Right atrium auricular region (tissue), 2 donors: ENCODE data around the gene CRY2. TPM values are rescaled to one million over a fixed set of nuclear protein-coding genes. Genes with fewer than 3 reads are reported as not detected.
"Not testable (repeated sequence)": the region's sequence is repeated elsewhere in the genome, so short reads cannot be mapped to it uniquely, and the experiment has no call there.

Experiments
- DNase-seq: peaks from one replicate; pipeline ENCODE4 v3.0.0-alpha.2; 2019; ENCODE audit warnings: low spot score
- H3K27ac ChIP-seq, 2 donors: fragments of 200-600 bp; sonication (generic); 1 replicate in 1 of 2; 2 replicates in 1 of 2; pipeline ENCODE4 v1.5.1; 2016 to 2019
- H3K27me3 ChIP-seq, 2 donors: fragments of 200-600 bp; sonication (generic); one replicate each; pipeline versions ENCODE4 v1.5.1 to v1.6.0; 2017 to 2019
- H3K36me3 ChIP-seq: fragments of 200-600 bp; sonication (generic); one replicate; pipeline ENCODE4 v1.5.1; 2016
- H3K4me1 ChIP-seq, 2 donors: fragments of 200-600 bp; sonication (generic); one replicate each; pipeline versions ENCODE4 v1.5.1 to v1.6.0; 2017 to 2019
- H3K4me3 ChIP-seq, 2 donors: fragments of 200-600 bp; sonication (generic); 1 replicate in 1 of 2; 2 replicates in 1 of 2; pipeline ENCODE4 v1.5.1; 2017 to 2019; ENCODE audit warnings: mild to moderate bottlenecking in 1 of 2, moderate library complexity in 1 of 2
- H3K9me3 ChIP-seq, 2 donors: fragments of 200-600 bp; sonication (generic); one replicate each; pipeline ENCODE4 v1.5.1; 2019
- total RNA-seq, 2 donors: library from RNA; depleted of rRNA; stranded (reverse); fragments of >200 nt; gene quantifications; one replicate each; pipeline ENCODE4 v1.1.0, GENCODE V29; 2016
- TF ChIP-seq, protein P1 (sequence below), 2 donors: fragments of 200-600 bp; sonication (generic); IDR thresholded peaks; one replicate each; pipeline ENCODE4 v1.5.1; 2019; ENCODE audit warnings: antibody characterized with exemption in 2 of 2

The CRY2 gene
- total RNA-seq, 2 donors from 2014 or later, result 43.0 to 62.9 TPM

DNA sequence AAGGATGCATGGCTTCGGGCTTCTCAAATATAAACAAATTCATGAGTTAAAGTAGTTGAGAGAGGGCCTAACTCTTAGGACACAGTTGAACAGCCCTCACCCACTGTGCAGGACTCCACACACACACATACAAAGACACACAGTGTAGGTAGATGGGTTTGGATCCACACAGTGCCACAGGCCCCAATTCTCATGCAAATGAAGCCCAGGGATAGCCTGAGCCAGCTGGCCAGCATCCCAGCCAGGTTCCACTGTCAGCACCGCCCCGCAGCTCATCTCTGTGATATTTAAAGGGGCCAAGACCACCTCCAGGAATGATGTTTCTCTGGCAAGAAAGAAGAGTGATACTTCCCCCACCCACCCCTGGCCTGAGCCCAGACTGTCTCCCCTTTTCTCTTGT, 30.7 kb upstream of the CRY2 start:
- Histone ChIP-seq H3K9me3 (no peaks in the 10 kb centered on the region), H3K27ac (no peak overlapping the region), H3K36me3 (peaks cover 3% of the 10 kb centered on the region), H3K4me1 (no peaks in the 10 kb centered on the region), H3K27me3 (no peaks in the 10 kb centered on the region), H3K4me3 (no peak overlapping the region)
- DNase-seq, result no peak
- TF ChIP-seq, protein P1, sequence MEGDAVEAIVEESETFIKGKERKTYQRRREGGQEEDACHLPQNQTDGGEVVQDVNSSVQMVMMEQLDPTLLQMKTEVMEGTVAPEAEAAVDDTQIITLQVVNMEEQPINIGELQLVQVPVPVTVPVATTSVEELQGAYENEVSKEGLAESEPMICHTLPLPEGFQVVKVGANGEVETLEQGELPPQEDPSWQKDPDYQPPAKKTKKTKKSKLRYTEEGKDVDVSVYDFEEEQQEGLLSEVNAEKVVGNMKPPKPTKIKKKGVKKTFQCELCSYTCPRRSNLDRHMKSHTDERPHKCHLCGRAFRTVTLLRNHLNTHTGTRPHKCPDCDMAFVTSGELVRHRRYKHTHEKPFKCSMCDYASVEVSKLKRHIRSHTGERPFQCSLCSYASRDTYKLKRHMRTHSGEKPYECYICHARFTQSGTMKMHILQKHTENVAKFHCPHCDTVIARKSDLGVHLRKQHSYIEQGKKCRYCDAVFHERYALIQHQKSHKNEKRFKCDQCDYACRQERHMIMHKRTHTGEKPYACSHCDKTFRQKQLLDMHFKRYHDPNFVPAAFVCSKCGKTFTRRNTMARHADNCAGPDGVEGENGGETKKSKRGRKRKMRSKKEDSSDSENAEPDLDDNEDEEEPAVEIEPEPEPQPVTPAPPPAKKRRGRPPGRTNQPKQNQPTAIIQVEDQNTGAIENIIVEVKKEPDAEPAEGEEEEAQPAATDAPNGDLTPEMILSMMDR (IDR thresholded peaks at IDR 0.05), result no peak

DNA sequence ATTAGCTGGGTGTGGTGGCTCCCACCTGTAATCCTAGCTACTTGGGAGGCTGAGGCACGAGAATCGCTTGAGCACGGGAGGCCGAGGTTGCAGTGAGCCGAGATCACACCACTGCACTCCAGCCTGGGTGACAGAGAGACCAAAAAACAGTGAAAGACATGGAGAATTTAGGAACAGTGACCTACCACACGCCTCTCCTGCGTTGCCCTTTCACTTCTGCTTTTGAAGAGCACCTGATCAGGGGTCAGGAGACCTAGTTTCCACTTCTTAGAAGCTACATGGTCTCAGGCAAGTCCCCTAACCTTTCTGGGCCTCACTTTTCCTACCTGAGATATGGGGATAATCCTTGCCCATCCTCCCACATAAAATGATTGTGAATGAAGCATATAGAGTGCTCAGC, 30.1 kb upstream of the CRY2 start:
- H3K27ac ChIP-seq, result no peak overlapping the region
- no peaks in the 10 kb centered on the region for H3K27me3 ChIP-seq
- TF ChIP-seq, protein P1 (IDR thresholded peaks at IDR 0.05), result no peak
- no peaks in the 10 kb centered on the region for H3K4me1 ChIP-seq
- H3K9me3 ChIP-seq, result no peaks in the 10 kb centered on the region
- H3K36me3 ChIP-seq, result no peaks in the 10 kb centered on the region
- DNase-seq, result no peak
- H3K4me3 ChIP-seq, result no peak overlapping the region

DNA sequence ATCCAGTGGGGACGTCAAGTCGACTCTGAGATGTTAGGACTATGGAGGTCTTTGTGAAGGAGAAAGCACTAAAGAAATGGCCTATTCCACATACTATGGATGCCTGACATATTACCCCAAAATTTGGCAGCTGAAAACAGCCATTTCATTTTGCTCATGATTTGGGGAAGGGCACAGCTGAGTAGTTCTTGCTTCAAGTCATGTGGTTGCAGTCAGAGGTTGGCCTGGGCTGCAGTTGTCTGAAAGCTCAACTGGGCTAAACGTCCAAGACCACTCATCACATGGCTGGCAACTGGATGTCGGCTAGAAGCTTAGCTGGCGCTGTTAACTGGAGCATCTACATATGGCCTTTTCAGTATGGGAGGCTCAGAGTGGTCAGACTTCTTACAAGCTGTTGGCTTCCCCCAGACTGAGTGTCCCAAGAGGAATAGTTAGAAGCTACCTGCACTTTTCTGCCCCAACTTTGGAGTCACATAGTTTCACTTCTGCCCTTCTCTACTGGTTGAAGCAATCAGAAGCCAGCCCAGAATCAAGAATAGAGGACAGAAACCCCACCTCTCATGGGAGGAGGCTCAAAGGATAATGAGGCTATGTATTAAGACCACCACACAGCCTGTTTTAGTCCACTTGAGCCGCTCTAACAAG, 28.2 kb upstream of the CRY2 start:
- TF ChIP-seq, protein P1 (IDR thresholded peaks at IDR 0.05), result no peak
- Histone ChIP-seq H3K9me3 (no peaks in the 10 kb centered on the region), H3K4me3 (no peak overlapping the region), H3K4me1 (peaks cover 0 to 6% of the 10 kb centered on the region in 2 donors), H3K27me3 (no peaks in the 10 kb centered on the region), H3K36me3 (no peaks in the 10 kb centered on the region), H3K27ac (no peak overlapping the region)
- no peak for DNase-seq

DNA sequence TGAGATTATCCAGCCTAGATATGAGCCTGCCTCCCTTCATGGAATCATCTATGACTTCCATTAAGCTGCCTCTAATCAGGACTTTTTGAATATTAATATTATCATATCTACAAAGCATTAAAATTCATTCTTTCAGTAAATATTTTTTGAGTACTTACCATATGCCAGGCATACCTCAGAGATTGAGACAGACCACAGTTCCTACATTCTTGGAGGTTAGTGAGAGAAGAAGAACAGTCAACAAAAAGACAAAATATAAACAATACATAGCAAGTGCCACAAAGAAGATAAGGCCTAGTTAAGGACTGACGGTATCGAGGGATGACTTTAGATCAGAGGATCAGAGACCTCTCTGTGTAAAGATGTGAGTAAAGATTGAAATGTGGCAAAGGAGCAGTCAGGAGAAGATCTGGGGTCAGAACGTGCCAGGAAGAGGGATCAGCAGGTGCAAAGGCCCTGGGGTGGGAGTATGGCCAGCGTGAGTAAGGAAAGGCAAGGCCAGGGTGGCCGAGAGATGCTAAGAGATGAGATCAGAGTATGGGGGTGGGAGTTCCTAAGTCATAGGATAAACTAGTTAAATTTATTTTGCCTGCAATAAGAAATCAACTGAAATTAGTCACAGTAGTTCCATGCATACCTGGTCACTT, 26.9 kb upstream of the CRY2 start:
- no peaks in the 10 kb centered on the region for H3K27me3 ChIP-seq
- no peak overlapping the region for H3K4me3 ChIP-seq
- no peak overlapping the region for H3K27ac ChIP-seq
- DNase-seq, result no peak
- H3K4me1 ChIP-seq, result peaks cover 0 to 6% of the 10 kb centered on the region in 2 donors
- H3K9me3 ChIP-seq, result no peaks in the 10 kb centered on the region
- TF ChIP-seq, protein P1 (IDR thresholded peaks at IDR 0.05), result no peak
- H3K36me3 ChIP-seq, result no peaks in the 10 kb centered on the region

DNA sequence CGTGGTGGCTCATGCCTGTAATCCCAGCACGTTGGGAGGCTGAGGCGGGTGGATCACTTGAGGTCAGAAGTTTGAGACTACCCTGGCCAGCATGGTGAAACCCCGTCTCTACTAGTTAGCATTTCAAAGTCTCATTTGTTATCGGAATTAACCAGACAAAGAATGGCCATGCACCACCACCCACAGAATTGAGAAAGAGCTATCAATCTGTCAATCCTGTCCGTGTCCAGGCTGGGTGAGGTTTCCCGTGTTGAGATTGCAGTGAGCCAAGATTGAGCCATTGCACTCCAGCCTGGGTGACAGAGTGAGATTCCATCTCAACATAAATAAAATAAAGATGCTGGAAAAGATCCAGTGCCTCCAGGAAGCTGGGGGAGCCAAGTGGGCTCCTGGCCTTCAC, 20.8 kb upstream of the CRY2 start:
- not testable (repeated sequence) for H3K27ac ChIP-seq, DNase-seq, H3K9me3 ChIP-seq, H3K27me3 ChIP-seq, H3K36me3 ChIP-seq, H3K4me3 ChIP-seq
- H3K4me1 ChIP-seq, result peaks cover 0 to 12% of the 10 kb centered on the region in 2 donors

DNA sequence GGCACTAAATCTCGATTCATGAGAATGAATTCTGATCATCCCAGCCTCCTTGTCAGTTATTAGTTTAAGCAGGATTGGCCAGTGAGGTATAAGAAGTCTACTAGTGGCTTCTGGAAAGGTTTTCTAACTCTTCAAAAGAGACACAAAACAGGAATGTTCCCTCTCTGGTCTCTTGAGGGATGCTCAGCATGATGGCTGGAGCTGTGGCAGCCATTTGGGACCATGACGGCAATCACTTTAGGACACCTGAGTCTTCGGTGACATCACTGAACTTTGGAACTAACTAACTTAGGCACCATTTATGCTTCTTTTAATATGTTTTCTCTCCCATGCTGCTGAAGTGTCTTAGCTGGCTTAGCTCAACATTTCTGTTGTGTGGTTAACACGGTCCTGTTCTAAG, 20.2 kb upstream of the CRY2 start:
- TF ChIP-seq, protein P1 (IDR thresholded peaks at IDR 0.05), result no peak
- Histone ChIP-seq H3K9me3 (peaks cover 0 to 5% of the 10 kb centered on the region in 2 donors), H3K27ac (no peak overlapping the region), H3K36me3 (no peaks in the 10 kb centered on the region), H3K27me3 (no peaks in the 10 kb centered on the region), H3K4me3 (no peak overlapping the region), H3K4me1 (peaks cover 0 to 12% of the 10 kb centered on the region in 2 donors)
- DNase-seq, result no peak
